Sigmoid colon (tissue), 7 donors: ENCODE measurements around the gene BCAS1. TPM values are rescaled to one million over a fixed set of nuclear protein-coding genes. Genes with fewer than 3 reads are reported as not detected.

Source experiments
- DNase-seq: peaks from one replicate; pipeline ENCODE4 v3.0.0-alpha.2; 2019
- H3K27ac ChIP-seq, 4 donors: fragments of 200-600 bp; sonication (generic); one replicate each; pipeline ENCODE4 v1.5.1; 2016 to 2019; ENCODE audit warnings: mild to moderate bottlenecking in 1 of 4
- H3K27me3 ChIP-seq, 3 donors: fragments of 200-600 bp; sonication (generic); one replicate each; pipeline ENCODE4 v1.5.1; 2019; ENCODE audit warnings: mild to moderate bottlenecking in 1 of 3
- H3K36me3 ChIP-seq, 4 donors: fragments of 200-600 bp; sonication (generic); one replicate each; pipeline ENCODE4 v1.5.1; 2016 to 2019
- H3K4me1 ChIP-seq, 4 donors: fragments of 200-600 bp; sonication (generic); one replicate each; pipeline ENCODE4 v1.5.1; 2017 to 2019
- H3K4me3 ChIP-seq, 4 donors: fragments of 200-600 bp; sonication (generic); one replicate each; pipeline ENCODE4 v1.5.1; 2017 to 2019; ENCODE audit warnings: mild to moderate bottlenecking in 2 of 4, moderate library complexity in 1 of 4
- H3K9me3 ChIP-seq, 4 donors: fragments of 200-600 bp in 3 of 4; sonication (generic) in 3 of 4; one replicate each; pipeline versions ENCODE4 v1.5.1 to v1.6.1; 2013 to 2019
- EP300 ChIP-seq, 4 donors: sonication (generic); formaldehyde crosslinking; IDR thresholded peaks; one replicate each; pipeline ENCODE4 v1.6.1; 2017; ENCODE audit warnings: antibody characterized with exemption in 4 of 4
- POLR2A ChIP-seq, 2 donors: fragments of 450-650 bp; IDR thresholded peaks; one replicate each; pipeline ENCODE4 v1.6.1; 2016; ENCODE audit warnings: antibody characterized with exemption in 2 of 2, mild to moderate bottlenecking in 2 of 2, moderate library complexity in 2 of 2
- POLR2AphosphoS5 ChIP-seq, 4 donors: sonication (generic); formaldehyde crosslinking; IDR thresholded peaks; one replicate each; pipeline ENCODE4 v1.6.1; 2017; ENCODE audit warnings: antibody characterized with exemption in 4 of 4
- WGBS, 2 donors: extraction: QIAGEN DNeasy Blood & Tissue Kit; methylation state at CpG; one replicate each; pipeline ENCODE4 v1.1.7; 2013; 5-methylcytosine and 5-hydroxymethylcytosine counted together
- intact Hi-C: fragments of 100-400 bp; cut with DNase I; formaldehyde crosslinking; loops from one replicate; pipeline ENCODE4 v1.15.1; 2023
- polyA plus RNA-seq, 3 donors: library from polyadenylated mRNA; stranded (reverse); fragments of 200-250 nt; gene quantifications; one replicate each; pipeline ENCODE4 v1.2.3, GENCODE V29; 2013
- total RNA-seq, 4 donors: library from RNA; depleted of rRNA; stranded (reverse); fragments of >200 nt; gene quantifications; one replicate each; pipeline ENCODE4 v1.1.0, GENCODE V29; 2016
- TF ChIP-seq, protein P1 (sequence below), 4 experiments: fragments of 450-650 bp in 3 of 4; fragments of 200-600 bp in 1 of 4; IDR thresholded peaks; one replicate each; pipeline ENCODE4 v1.5.1; 2016 to 2019; ENCODE audit warnings: antibody characterized with exemption in 4 of 4, mild to moderate bottlenecking in 3 of 4, moderate library complexity in 2 of 4
- donor health status: healthy with polysubstance abuse.
- donor health status: Bipolar disorder and iron deficiency.
- donor health status: healthy.

The BCAS1 gene
- total and polyA plus RNA-seq, 7 donors, result 0.71 to 198 (median 35.4) TPM; not detected in 2

DNA sequence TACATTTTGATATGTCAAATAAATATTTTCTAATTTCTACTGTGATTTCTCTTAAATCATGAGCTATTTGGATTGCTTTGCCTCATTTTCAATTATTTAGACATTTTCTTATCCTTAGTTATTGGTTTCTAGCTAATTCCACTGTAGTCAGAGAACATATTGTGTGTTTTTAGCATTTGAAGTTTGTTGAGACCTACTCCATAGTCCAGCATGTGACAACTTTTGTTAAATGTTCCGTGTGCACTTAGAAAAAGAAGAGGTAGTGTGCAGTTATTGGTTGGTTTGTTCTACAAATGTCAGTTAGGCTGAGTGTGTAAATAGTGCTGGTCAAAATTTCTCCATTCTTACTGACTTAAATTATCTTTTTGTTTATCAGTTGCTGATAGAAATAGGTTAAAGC, 138.8 kb downstream of the BCAS1 start:
- no peaks in the 10 kb centered on the region for H3K27me3 ChIP-seq
- H3K36me3 ChIP-seq, result no peaks in the 10 kb centered on the region
- H3K4me3 ChIP-seq, result no peak overlapping the region
- TF ChIP-seq POLR2A (IDR thresholded peaks at IDR 0.05) (no peak), POLR2AphosphoS5 (IDR thresholded peaks at IDR 0.05) (no peak), EP300 (IDR thresholded peaks at IDR 0.05) (no peak)
- TF ChIP-seq, protein P1, sequence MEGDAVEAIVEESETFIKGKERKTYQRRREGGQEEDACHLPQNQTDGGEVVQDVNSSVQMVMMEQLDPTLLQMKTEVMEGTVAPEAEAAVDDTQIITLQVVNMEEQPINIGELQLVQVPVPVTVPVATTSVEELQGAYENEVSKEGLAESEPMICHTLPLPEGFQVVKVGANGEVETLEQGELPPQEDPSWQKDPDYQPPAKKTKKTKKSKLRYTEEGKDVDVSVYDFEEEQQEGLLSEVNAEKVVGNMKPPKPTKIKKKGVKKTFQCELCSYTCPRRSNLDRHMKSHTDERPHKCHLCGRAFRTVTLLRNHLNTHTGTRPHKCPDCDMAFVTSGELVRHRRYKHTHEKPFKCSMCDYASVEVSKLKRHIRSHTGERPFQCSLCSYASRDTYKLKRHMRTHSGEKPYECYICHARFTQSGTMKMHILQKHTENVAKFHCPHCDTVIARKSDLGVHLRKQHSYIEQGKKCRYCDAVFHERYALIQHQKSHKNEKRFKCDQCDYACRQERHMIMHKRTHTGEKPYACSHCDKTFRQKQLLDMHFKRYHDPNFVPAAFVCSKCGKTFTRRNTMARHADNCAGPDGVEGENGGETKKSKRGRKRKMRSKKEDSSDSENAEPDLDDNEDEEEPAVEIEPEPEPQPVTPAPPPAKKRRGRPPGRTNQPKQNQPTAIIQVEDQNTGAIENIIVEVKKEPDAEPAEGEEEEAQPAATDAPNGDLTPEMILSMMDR (IDR thresholded peaks at IDR 0.05), result no peak
- no peaks in the 10 kb centered on the region for H3K9me3 ChIP-seq
- no peak overlapping the region for H3K27ac ChIP-seq
- DNase-seq, result no peak
- H3K4me1 ChIP-seq, result peaks cover 0 to 10% (median 3%) of the 10 kb centered on the region in 4 donors
- 84 to 85% methylated on average over 1 of the region's 1 CpG for WGBS, 2 donors
- intact Hi-C loops, result no loop called here

DNA sequence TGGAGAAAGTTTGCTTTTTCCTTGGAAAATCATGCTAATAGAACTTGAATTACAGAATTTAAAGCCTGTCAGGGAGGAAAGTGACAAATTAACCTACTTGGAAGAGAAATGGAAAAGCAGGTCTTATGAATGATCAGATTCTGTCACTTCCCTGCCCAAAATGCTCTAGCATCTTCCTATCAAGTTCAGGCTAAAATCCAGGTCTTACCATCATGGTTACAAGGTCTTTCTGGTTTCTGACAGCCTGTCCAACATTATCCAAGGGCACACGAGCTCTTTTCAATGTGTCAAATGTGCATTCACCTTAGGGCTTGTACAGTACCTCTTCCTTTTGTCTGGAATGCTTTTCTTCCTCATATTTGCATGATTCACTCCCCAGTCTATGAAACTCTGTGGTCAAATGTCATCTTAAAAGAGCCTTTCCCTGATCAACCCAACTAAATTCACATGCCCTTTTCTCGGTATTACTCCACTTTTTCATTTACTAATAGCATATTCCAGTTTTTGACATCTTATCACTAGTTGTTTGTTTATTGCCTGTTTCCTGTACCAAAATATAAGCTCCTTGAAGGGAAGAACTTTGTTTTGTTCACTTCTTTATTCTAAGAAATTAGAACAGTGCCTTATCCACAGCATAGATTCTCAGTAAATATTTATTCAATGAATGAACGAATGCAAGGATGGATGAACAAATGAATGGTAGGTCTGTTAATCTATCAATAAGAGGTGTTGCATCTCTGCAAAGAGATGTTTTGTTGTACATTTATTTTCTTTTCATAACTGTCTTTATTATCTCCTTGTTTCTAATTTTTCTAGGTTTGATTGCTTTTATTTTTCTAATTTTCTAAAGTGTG, 139.5 kb downstream of the BCAS1 start:
- 71 to 74% methylated on average over 3 of the region's 3 CpGs for WGBS, 2 donors

DNA sequence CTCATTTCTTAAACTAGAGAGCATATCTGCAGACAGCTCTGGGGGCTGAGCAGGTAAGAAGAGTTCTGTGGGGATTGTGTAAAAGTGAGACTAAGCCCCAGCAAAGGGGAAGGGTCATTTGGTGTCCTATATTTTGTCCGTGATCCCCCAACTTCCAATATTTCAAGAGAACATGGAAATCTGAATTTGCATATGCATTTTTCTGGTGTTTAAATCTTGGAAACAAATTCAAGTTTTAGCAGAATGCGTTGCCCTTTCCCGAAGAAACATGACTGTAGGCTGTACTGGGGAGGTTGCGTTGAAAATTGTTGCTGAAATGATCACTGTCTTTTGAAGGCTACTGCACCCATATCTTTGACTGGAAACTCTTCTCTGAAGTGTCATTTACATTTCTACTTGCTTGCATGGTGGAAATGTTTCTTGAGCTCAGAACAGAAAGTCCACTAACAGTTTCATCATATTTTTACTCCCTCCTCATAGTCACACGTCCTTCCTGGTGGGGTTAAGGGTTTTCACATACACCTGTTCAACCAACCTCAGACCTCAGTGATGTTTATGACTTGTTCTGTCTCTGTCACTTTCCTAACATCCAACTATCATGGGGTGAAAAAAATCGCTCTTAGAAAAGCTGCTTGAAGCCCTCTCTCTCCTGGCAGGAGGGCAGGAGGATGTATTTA, 140.3 kb downstream of the BCAS1 start:
- Histone ChIP-seq H3K9me3 (no peaks in the 10 kb centered on the region), H3K27ac (no peak overlapping the region), H3K4me3 (no peak overlapping the region), H3K27me3 (no peaks in the 10 kb centered on the region), H3K36me3 (no peaks in the 10 kb centered on the region), H3K4me1 (peaks cover 0 to 8% (median 3%) of the 10 kb centered on the region in 4 donors)
- 80 to 85% methylated on average over 6 of the region's 6 CpGs for WGBS, 2 donors
- no peak for DNase-seq
- TF ChIP-seq, protein P1 (IDR thresholded peaks at IDR 0.05), result no peak
- TF ChIP-seq EP300 (IDR thresholded peaks at IDR 0.05), result no peak
- TF ChIP-seq POLR2A (IDR thresholded peaks at IDR 0.05), result no peak
- TF ChIP-seq POLR2AphosphoS5 (IDR thresholded peaks at IDR 0.05), result no peak
- intact Hi-C loops, result no loop called here

More for the DNA sequence above, 139.5 kb downstream of the BCAS1 start:
- TF ChIP-seq POLR2AphosphoS5 (IDR thresholded peaks at IDR 0.05) (no peak), POLR2A (IDR thresholded peaks at IDR 0.05) (no peak), EP300 (IDR thresholded peaks at IDR 0.05) (no peak)
- TF ChIP-seq, protein P1 (IDR thresholded peaks at IDR 0.05), result no peak
- peaks cover 0 to 10% (median 3%) of the 10 kb centered on the region in 4 donors for H3K4me1 ChIP-seq
- no peaks in the 10 kb centered on the region for H3K27me3 ChIP-seq
- no peak overlapping the region for H3K4me3 ChIP-seq
- H3K36me3 ChIP-seq, result no peaks in the 10 kb centered on the region
- DNase-seq, result no peak
- H3K27ac ChIP-seq, result no peak overlapping the region
- no peaks in the 10 kb centered on the region for H3K9me3 ChIP-seq
- intact Hi-C loops, result no loop called here

DNA sequence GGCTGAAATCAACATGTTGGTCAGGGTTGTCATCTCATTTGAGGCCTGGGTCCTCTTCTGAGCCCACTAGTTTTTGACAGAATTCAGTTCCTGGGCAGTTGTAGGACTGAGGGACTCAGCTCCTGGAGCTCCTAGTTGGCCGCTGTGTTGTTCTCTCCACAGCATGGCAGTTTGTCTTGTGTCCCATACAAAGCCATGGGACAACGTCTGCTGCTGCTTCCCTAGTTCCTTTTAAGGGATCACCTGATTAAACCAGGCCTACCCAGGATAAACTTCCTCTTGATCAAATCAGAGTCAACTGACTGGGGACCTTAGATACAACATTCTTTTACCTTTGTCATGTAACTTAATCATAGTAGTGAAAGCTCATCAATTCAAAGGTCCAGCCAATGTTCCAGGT, 141.0 kb downstream of the BCAS1 start:
- Histone ChIP-seq H3K27me3 (no peaks in the 10 kb centered on the region), H3K36me3 (no peaks in the 10 kb centered on the region), H3K4me3 (no peak overlapping the region), H3K4me1 (peaks cover 0 to 3% (median under 1%) of the 10 kb centered on the region in 4 donors), H3K27ac (no peak overlapping the region), H3K9me3 (no peaks in the 10 kb centered on the region)
- intact Hi-C loops, result no loop called here
- TF ChIP-seq EP300 (IDR thresholded peaks at IDR 0.05) (no peak), POLR2A (IDR thresholded peaks at IDR 0.05) (no peak), POLR2AphosphoS5 (IDR thresholded peaks at IDR 0.05) (no peak)
- TF ChIP-seq, protein P1 (IDR thresholded peaks at IDR 0.05), result no peak
- 83 to 85% methylated on average over 2 of the region's 2 CpGs for WGBS, 2 donors
- DNase-seq, result no peak
